Measurements from ENCODE around the gene SKAP1. TPM values are rescaled to one million over a fixed set of nuclear protein-coding genes. Genes with fewer than 3 reads are reported as not detected.
A peak's percentile ranks its signal among the peaks of the same experiment; 100 is the strongest.

SKAP1 gene
- total RNA-seq, 1 experiment from 2014 or later, result 0.31 TPM

- Histone ChIP-seq H3K4me1 (replicated peaks; ENCODE audit: insufficient read depth) (peaks cover 23% of the 10 kb centered on the region), H3K9me3 (ENCODE audit: insufficient read depth, low read depth) (no peaks in the 10 kb centered on the region), H3K27me3 (ENCODE audit: insufficient read depth, low read depth) (no peaks in the 10 kb centered on the region), H3K36me3 (ENCODE audit: low read depth) (no peaks in the 10 kb centered on the region), H4K20me1 (ENCODE audit: insufficient read depth) (no peaks in the 10 kb centered on the region), H2AFZ (no peak overlapping the region), H3K4me2 (no peak overlapping the region), H3K79me2 (ENCODE audit: low read depth) (no peaks in the 10 kb centered on the region), H3F3A (ENCODE audit: insufficient read depth, low read depth) (0 out of 2 replicates have a peak, but pooled peaks cover 4% of the 10 kb centered on the region), H3K4me3 (no peak overlapping the region), H3K9me2 (ENCODE audit: insufficient read depth) (no peaks in the 10 kb centered on the region), H3K27ac (no peak overlapping the region)
- no TSS peak for BruUV-seq (replicated peaks)
- intact Hi-C loops (cut with micrococcal nuclease; ENCODE audit: unreplicated experiment), result loop anchor here (1.0 to 10.0 kb wide), 4 partner anchors 80 to 312 kb away; no protein-coding TSS in a partner anchor
- TF ChIP-seq EZH2 (IDR thresholded peaks at IDR 0.05; ENCODE audit: low read depth), result no peak
- TF ChIP-seq CTCF (conservative IDR thresholded peaks at IDR 0.05), result no peak
- ChIA-PET CTCF (interaction anchor here (0.6 to 1.5 kb wide), 2 partner anchors 136 to 271 kb away, joined by 3 to 4 read pairs; no protein-coding TSS in a partner anchor), POLR2A (ENCODE audit: unreplicated experiment) (no interaction called here)
- no peak for DNase-seq
Observed at GRCh38 chr17:48336986-48337385, 93.0 kb downstream of the SKAP1 start.

- DNase-seq, result peak in 1 of 2 experiments; percentile 49
- H3K4me2 ChIP-seq, result no peak overlapping the region
- H3F3A ChIP-seq (ENCODE audit: insufficient read depth, low read depth), result 0 out of 2 replicates have a peak, but pooled peaks cover 4% of the 10 kb centered on the region
- intact Hi-C loops (cut with micrococcal nuclease; ENCODE audit: unreplicated experiment), result loop anchor here (1.0 to 10.0 kb wide), 4 partner anchors 79 to 311 kb away; no protein-coding TSS in a partner anchor
- H3K36me3 ChIP-seq (ENCODE audit: low read depth), result no peaks in the 10 kb centered on the region
- H4K20me1 ChIP-seq (ENCODE audit: insufficient read depth), result no peaks in the 10 kb centered on the region
- H3K27me3 ChIP-seq (ENCODE audit: insufficient read depth, low read depth), result no peaks in the 10 kb centered on the region
- ChIA-PET CTCF (interaction anchor here (0.6 to 1.5 kb wide), 9 partner anchors 16 to 1358 kb away, joined by 3 to 6 read pairs (median 3); no protein-coding TSS in a partner anchor), POLR2A (ENCODE audit: unreplicated experiment) (interaction anchor here (0.6 kb wide), 2 partner anchors 189 to 277 kb away, joined by 5 to 11 read pairs; no protein-coding TSS in a partner anchor)
- no peaks in the 10 kb centered on the region for H3K79me2 ChIP-seq (ENCODE audit: low read depth)
- no peaks in the 10 kb centered on the region for H3K9me2 ChIP-seq (ENCODE audit: insufficient read depth)
- BruUV-seq (replicated peaks), result no TSS peak
- peaks cover 28% of the 10 kb centered on the region for H3K4me1 ChIP-seq (replicated peaks; ENCODE audit: insufficient read depth)
- H3K4me3 ChIP-seq, result no peak overlapping the region
- no peaks in the 10 kb centered on the region for H3K9me3 ChIP-seq (ENCODE audit: insufficient read depth, low read depth)
- H2AFZ ChIP-seq, result no peak overlapping the region
- no peak overlapping the region for H3K27ac ChIP-seq
- no peak for TF ChIP-seq EZH2 (IDR thresholded peaks at IDR 0.05; ENCODE audit: low read depth)
- peak; percentile 93 for TF ChIP-seq CTCF (conservative IDR thresholded peaks at IDR 0.05)
Observed at GRCh38 chr17:48335858-48336500, 94.0 kb downstream of the SKAP1 start.

GRCh38 chr17:48335146-48335784 lies 94.7 kb downstream of the SKAP1 start:
- no peak for DNase-seq
- BruUV-seq (replicated peaks), result no TSS peak
- TF ChIP-seq EZH2 (IDR thresholded peaks at IDR 0.05; ENCODE audit: low read depth) (no peak), CTCF (conservative IDR thresholded peaks at IDR 0.05) (no peak)
- H3K4me2 ChIP-seq, result no peak overlapping the region
- intact Hi-C loops (cut with micrococcal nuclease; ENCODE audit: unreplicated experiment), result loop anchor here (5.0 to 10.0 kb wide), 3 partner anchors 78 to 310 kb away; no protein-coding TSS in a partner anchor
- H4K20me1 ChIP-seq (ENCODE audit: insufficient read depth), result no peaks in the 10 kb centered on the region
- H3K36me3 ChIP-seq (ENCODE audit: low read depth), result no peaks in the 10 kb centered on the region
- no peaks in the 10 kb centered on the region for H3K27me3 ChIP-seq (ENCODE audit: insufficient read depth, low read depth)
- H3K4me3 ChIP-seq, result no peak overlapping the region
- H2AFZ ChIP-seq, result no peak overlapping the region
- ChIA-PET POLR2A (ENCODE audit: unreplicated experiment) (interaction anchor here (0.6 kb wide), 1 partner anchor 189 kb away, joined by 5 read pairs; no protein-coding TSS in a partner anchor), CTCF (interaction anchor here (0.6 to 1.5 kb wide), 9 partner anchors 38 to 1359 kb away, joined by 3 to 6 read pairs (median 3); no protein-coding TSS in a partner anchor)
- H3F3A ChIP-seq (ENCODE audit: insufficient read depth, low read depth), result 0 out of 2 replicates have a peak, but pooled peaks cover 4% of the 10 kb centered on the region
- H3K79me2 ChIP-seq (ENCODE audit: low read depth), result no peaks in the 10 kb centered on the region
- H3K9me2 ChIP-seq (ENCODE audit: insufficient read depth), result no peaks in the 10 kb centered on the region
- peaks cover 35% of the 10 kb centered on the region for H3K4me1 ChIP-seq (replicated peaks; ENCODE audit: insufficient read depth)
- H3K27ac ChIP-seq, result no peak overlapping the region
- no peaks in the 10 kb centered on the region for H3K9me3 ChIP-seq (ENCODE audit: insufficient read depth, low read depth)
